Endothelial cell of umbilical vein (primary cell): ENCODE data around the gene TMEM217. TPM values are rescaled to one million over a fixed set of nuclear protein-coding genes. Genes with fewer than 3 reads are reported as not detected.

Source experiments
- BruUV-seq: library from RNA; stranded (reverse); fragments of 400-500 nt; replicated peaks from 2 replicates; lab custom pipeline; 2021; lab: Mats Ljungman, UMichigan
- CTCF ChIA-PET: fragments of 300-600, 350-600 bp; sonication (Branson Sonifier 250); formaldehyde crosslinking; loops from one replicate; lab custom pipeline; 2021; ENCODE audit warnings: antibody characterized with exemption, inconsistent platforms; lab: Charles Lee
- POLR2A ChIA-PET: fragments of 300-600, 350-600 bp; sonication (Branson Sonifier 250); formaldehyde crosslinking; loops from one replicate; lab custom pipeline; 2021; ENCODE audit warnings: antibody characterized with exemption, inconsistent platforms; lab: Charles Lee
- DNase-seq: peaks from one replicate; pipeline ENCODE4 v3.0.0-alpha.2; 2011; ENCODE audit warnings: low read depth, low spot score
- FAIRE-seq: peaks from 2 replicates; lab custom pipeline; 2011; peaks lifted over from hg19 to GRCh38; lab: Jason Lieb, UNC
- H2AFZ ChIP-seq: 2 replicates; pipeline ENCODE4 v1.6.0; 2012; ENCODE audit warnings: low read depth, low read length, control low read depth, inconsistent platforms
- H3K27ac ChIP-seq: 2 replicates; pipeline ENCODE4 v1.5.1; 2011; ENCODE audit warnings: low read depth, mild to moderate bottlenecking, control low read depth, low read length, moderate library complexity; ENCODE audit not compliant: insufficient read depth
- H3K27me3 ChIP-seq, 2 experiments: 2 replicates each; pipeline versions ENCODE4 v1.6.0 to v1.6.1; 2011; ENCODE audit warnings: low read length in 2 of 2, mixed read lengths in 1 of 2; ENCODE audit not compliant: control insufficient read depth in 2 of 2, insufficient read depth in 2 of 2
- H3K36me3 ChIP-seq, 2 experiments: 2 replicates in 1 of 2; 3 replicates in 1 of 2; pipeline ENCODE4 v1.5.1; 2011; ENCODE audit warnings: low read length in 2 of 2, mild to moderate bottlenecking in 1 of 2, moderate library complexity in 1 of 2; ENCODE audit not compliant: control insufficient read depth in 2 of 2, insufficient read depth in 2 of 2; ENCODE audit errors: extremely low read depth in 1 of 2
- H3K4me1 ChIP-seq: 3 replicates; pipeline ENCODE4 v1.5.1; 2011; ENCODE audit warnings: mild to moderate bottlenecking, low read length; ENCODE audit not compliant: control insufficient read depth, insufficient read depth; ENCODE audit errors: extremely low read depth
- H3K4me2 ChIP-seq: 2 replicates; pipeline ENCODE4 v1.6.1; 2011; ENCODE audit warnings: low read length, control low read depth, mixed read lengths; ENCODE audit not compliant: insufficient read depth
- H3K4me3 ChIP-seq, 3 experiments: fragments of 200-600 bp in 1 of 3; sonication (generic), shearing (Covaris generic) in 1 of 3; replicated peaks in 1 of 3; 2 replicates each; pipeline ENCODE4 v1.5.1; 2011 to 2016; ENCODE audit warnings: control low read depth in 3 of 3, low read length in 3 of 3, mild to moderate bottlenecking in 2 of 3, inconsistent platforms in 1 of 3, low read depth in 1 of 3, moderate library complexity in 1 of 3; ENCODE audit not compliant: insufficient read depth in 1 of 3
- H3K79me2 ChIP-seq: 2 replicates; pipeline ENCODE4 v1.6.0; 2012; ENCODE audit warnings: low read length, inconsistent platforms; ENCODE audit not compliant: control insufficient read depth, insufficient read depth
- H3K9ac ChIP-seq: replicated peaks from 2 replicates; pipeline ENCODE3; 2011; ENCODE audit warnings: low read length, control low read depth; ENCODE audit not compliant: insufficient read depth; ENCODE audit errors: extremely low read depth
- H3K9me1 ChIP-seq: replicated peaks from 3 replicates; pipeline ENCODE4 v1.6.0; 2011; ENCODE audit warnings: mild to moderate bottlenecking, low read length; ENCODE audit not compliant: control insufficient read depth, insufficient read depth; ENCODE audit errors: extremely low read depth
- H3K9me3 ChIP-seq: replicated peaks from 2 replicates; pipeline ENCODE4 v1.5.1; 2012; ENCODE audit warnings: low read length, inconsistent platforms; ENCODE audit not compliant: control insufficient read depth, insufficient read depth
- H4K20me1 ChIP-seq: replicated peaks from 2 replicates; pipeline ENCODE3; 2011; ENCODE audit warnings: mild to moderate bottlenecking, low read length; ENCODE audit not compliant: control insufficient read depth, insufficient read depth; ENCODE audit errors: extremely low read depth
- CTCF ChIP-seq, 2 donors: IDR thresholded peaks; 1 replicate in 1 of 2; 2 replicates in 1 of 2; pipeline ENCODE4 v1.5.1; 2011; ENCODE audit warnings: low read length in 2 of 2, mild to moderate bottlenecking in 2 of 2, moderate library complexity in 2 of 2, control low read depth in 1 of 2, inconsistent platforms in 1 of 2, low read depth in 1 of 2; ENCODE audit not compliant: insufficient read depth in 1 of 2; ENCODE audit errors: extremely low read depth in 1 of 2
- EZH2 ChIP-seq: IDR thresholded peaks from 2 replicates; pipeline ENCODE4 v1.6.1; 2012; ENCODE audit warnings: borderline replicate concordance, low read depth, mild to moderate bottlenecking, moderate library complexity, low read length, inconsistent platforms; ENCODE audit not compliant: severe bottlenecking
- FOS ChIP-seq: IDR thresholded peaks from 2 replicates; pipeline ENCODE4 v1.6.1; 2011; ENCODE audit warnings: mild to moderate bottlenecking, low read length, moderate library complexity, borderline replicate concordance; ENCODE audit not compliant: insufficient read depth
- GATA2 ChIP-seq: IDR thresholded peaks from 2 replicates; pipeline ENCODE4 v1.7.0; 2011; ENCODE audit warnings: low read depth, mild to moderate bottlenecking, moderate library complexity, mixed read lengths, low read length; ENCODE audit not compliant: insufficient read length, insufficient read depth
- JUN ChIP-seq: IDR thresholded peaks from 2 replicates; pipeline ENCODE4 v1.6.1; 2011; ENCODE audit warnings: borderline replicate concordance, low read depth; ENCODE audit not compliant: insufficient read length, insufficient read depth
- MYC ChIP-seq: IDR thresholded peaks from one replicate; pipeline ENCODE4 v1.6.1; 2011; ENCODE audit warnings: mild to moderate bottlenecking, low read depth, low read length
- POLR2A ChIP-seq: IDR thresholded peaks from 2 replicates; pipeline ENCODE4 v1.6.1; 2012; ENCODE audit warnings: low read depth, mild to moderate bottlenecking, control low read depth, low read length
- POLR2AphosphoS5 ChIP-seq: IDR thresholded peaks from 2 replicates; pipeline ENCODE4 v1.6.1; 2012; ENCODE audit warnings: low read depth, mild to moderate bottlenecking, control low read depth, low read length, moderate library complexity; ENCODE audit not compliant: insufficient read depth
- dilution Hi-C: fragments of 300-500 bp; cut with MboI; formaldehyde crosslinking; loops from one replicate; pipeline ENCODE4 v1.15.0; 2019; ENCODE audit warnings: low sequenced_read_pairs; ENCODE audit not compliant: extremely low pct_ligation_motif_present
- intact Hi-C: fragments of 100-400 bp; cut with micrococcal nuclease; formaldehyde crosslinking; loops from one replicate; pipeline ENCODE4 v1.10.0; 2022
- polyA plus RNA-seq, 4 experiments: library from polyadenylated mRNA; depleted of rRNA in 3 of 4; stranded (reverse) in 3 of 4; unstranded in 1 of 4; fragments of >200 nt; gene quantifications; 2 replicates each; pipeline versions ENCODE4 v1.2.1 to v1.2.3, GENCODE V29; 2011 to 2012; ENCODE audit warnings: missing spikeins in 1 of 4
- total RNA-seq: library from RNA; stranded (reverse); gene quantifications from 2 replicates; pipeline ENCODE4 v1.2.3, GENCODE V29; 2021
- TF ChIP-seq, protein P1 (sequence below): IDR thresholded peaks from 2 replicates; pipeline ENCODE4 v1.6.1; 2011; ENCODE audit not compliant: insufficient read depth, insufficient read length

TMEM217 gene
- total and polyA plus RNA-seq, 2 donors (not counting 3 experiments of a cell fraction or from before 2014, with no cell fraction given), result 6.8 to 15.8 TPM

DNA sequence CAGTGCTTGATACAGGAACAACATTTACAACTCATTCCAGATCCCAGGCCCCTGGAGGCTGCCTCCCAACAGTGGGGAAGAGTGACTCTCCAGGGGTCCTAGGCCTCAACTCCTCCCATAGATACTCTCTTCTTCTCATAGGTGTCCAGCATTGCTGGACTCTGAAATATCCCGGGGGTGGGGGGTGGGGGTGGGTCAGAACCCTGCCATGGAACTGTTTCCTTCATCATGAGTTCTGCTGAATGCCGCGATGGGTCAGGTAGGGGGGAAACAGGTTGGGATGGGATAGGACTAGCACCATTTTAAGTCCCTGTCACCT, 83.8 kb downstream of the TMEM217 start:
- ChIA-PET POLR2A (no interaction called here), CTCF (interaction anchor here (0.9 to 6.8 kb wide), 4 partner anchors 36 to 152 kb away, joined by 4 to 399 read pairs (median 100); no protein-coding TSS in a partner anchor)
- Histone ChIP-seq H4K20me1 (no peaks in the 10 kb centered on the region), H2AFZ (no peak overlapping the region), H3K4me3 (no peak overlapping the region), H3K9me3 (no peaks in the 10 kb centered on the region), H3K9me1 (no peaks in the 10 kb centered on the region), H3K4me2 (no peak overlapping the region), H3K27me3 (no peaks in the 10 kb centered on the region), H3K9ac (no peak overlapping the region), H3K36me3 (peaks cover 5 to 15% of the 10 kb centered on the region in 2 experiments), H3K79me2 (peaks cover 2% of the 10 kb centered on the region), H3K4me1 (peaks cover 14% of the 10 kb centered on the region), H3K27ac (no peak overlapping the region)
- no TSS peak for BruUV-seq
- dilution Hi-C loops, result no loop called here
- intact Hi-C loops, result no loop called here
- FAIRE-seq (no peak), DNase-seq (no peak)
- no peak for TF ChIP-seq MYC
- no peak for TF ChIP-seq CTCF (IDR thresholded peaks at IDR 0.05; ENCODE audit: extremely low read depth in 1 of 2, insufficient read depth in 1 of 2, low read depth in 1 of 2, low read length in 2 of 2)
- TF ChIP-seq POLR2A, result no peak
- no peak for TF ChIP-seq JUN
- no peak for TF ChIP-seq POLR2AphosphoS5
- TF ChIP-seq FOS, result no peak
- TF ChIP-seq, protein P1, sequence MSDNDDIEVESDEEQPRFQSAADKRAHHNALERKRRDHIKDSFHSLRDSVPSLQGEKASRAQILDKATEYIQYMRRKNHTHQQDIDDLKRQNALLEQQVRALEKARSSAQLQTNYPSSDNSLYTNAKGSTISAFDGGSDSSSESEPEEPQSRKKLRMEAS, result no peak
- no peak for TF ChIP-seq EZH2
- TF ChIP-seq GATA2, result no peak
